ENCODE data around the gene KRTAP10-9. TPM values are rescaled to one million over a fixed set of nuclear protein-coding genes. Genes with fewer than 3 reads are reported as not detected.
A peak's percentile ranks its signal among the peaks of the same experiment; 100 is the strongest.

The KRTAP10-9 gene
- total RNA-seq, 2 experiments from 2014 or later, result not detected

DNA sequence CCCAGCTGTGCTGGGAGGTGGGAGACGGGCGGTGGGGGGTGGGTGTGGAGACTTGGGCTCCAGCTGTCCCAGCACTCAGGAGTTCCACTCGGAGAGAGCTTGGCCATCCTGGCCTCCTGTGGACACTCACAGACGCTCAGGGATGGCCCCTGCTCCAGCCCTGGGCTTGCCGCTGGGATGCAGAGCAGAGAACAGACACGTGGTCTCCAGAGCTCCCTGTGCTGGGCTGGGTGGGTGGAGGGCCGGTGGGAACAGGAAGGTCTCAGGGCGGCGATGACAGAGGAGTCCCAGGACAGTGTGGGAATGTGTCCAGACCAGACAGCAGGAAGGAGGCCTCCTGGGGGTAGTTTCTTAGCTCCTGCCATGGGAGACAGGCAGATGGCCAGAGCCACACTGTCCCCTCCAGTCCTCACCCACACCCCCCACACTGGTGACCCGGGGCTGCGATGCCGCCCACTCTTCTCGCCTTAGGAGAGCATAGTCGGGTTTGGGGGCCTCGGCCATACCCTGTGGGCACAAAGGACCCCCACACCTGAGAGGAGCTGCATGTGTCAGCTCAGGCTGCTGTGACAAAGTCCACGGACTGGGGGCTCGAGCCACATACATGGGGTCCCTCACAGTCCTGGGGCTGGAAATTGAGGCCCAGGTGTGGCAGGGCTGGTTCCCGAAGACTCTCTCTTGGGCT, 2.0 kb downstream of the KRTAP10-9 start:
- Mint-ChIP-seq H3K27me3 (no peaks in the 10 kb centered on the region), H3K36me3 (ENCODE audit: low read depth) (peaks cover 31% of the 10 kb centered on the region), H3K4me3 (no peak overlapping the region), H3K27ac (no peak overlapping the region), H3K9me3 (peaks cover 22% of the 10 kb centered on the region), H3K4me1 (ENCODE audit: low read depth) (peaks cover 25% of the 10 kb centered on the region)
- Histone ChIP-seq H3K9me3 (ENCODE audit: control insufficient read depth in 1 of 2, insufficient read depth in 1 of 2, low read length in 2 of 2) (peaks cover 42 to 45% of the 10 kb centered on the region in 2 experiments), H3K4me1 (ENCODE audit: insufficient read depth, low read length) (peaks cover 47% of the 10 kb centered on the region), H3K4me3 (ENCODE audit: low read length) (no peak overlapping the region), H3K27ac (ENCODE audit: low read depth in 1 of 2, low read length in 2 of 2) (no peak overlapping the region), H3K27me3 (ENCODE audit: control insufficient read depth in 1 of 2, insufficient read depth in 2 of 2, low read length in 2 of 2) (no peaks in the 10 kb centered on the region), H3K36me3 (ENCODE audit: insufficient read depth, low read length) (no peaks in the 10 kb centered on the region)
- TF ChIP-seq, protein P1, sequence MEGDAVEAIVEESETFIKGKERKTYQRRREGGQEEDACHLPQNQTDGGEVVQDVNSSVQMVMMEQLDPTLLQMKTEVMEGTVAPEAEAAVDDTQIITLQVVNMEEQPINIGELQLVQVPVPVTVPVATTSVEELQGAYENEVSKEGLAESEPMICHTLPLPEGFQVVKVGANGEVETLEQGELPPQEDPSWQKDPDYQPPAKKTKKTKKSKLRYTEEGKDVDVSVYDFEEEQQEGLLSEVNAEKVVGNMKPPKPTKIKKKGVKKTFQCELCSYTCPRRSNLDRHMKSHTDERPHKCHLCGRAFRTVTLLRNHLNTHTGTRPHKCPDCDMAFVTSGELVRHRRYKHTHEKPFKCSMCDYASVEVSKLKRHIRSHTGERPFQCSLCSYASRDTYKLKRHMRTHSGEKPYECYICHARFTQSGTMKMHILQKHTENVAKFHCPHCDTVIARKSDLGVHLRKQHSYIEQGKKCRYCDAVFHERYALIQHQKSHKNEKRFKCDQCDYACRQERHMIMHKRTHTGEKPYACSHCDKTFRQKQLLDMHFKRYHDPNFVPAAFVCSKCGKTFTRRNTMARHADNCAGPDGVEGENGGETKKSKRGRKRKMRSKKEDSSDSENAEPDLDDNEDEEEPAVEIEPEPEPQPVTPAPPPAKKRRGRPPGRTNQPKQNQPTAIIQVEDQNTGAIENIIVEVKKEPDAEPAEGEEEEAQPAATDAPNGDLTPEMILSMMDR (IDR thresholded peaks at IDR 0.05), result no peak
- no peak for ATAC-seq (ENCODE audit: poor library complexity)
- CTCF ChIA-PET, result no interaction called here
- intact Hi-C loops (cut with DNase I, micrococcal nuclease), result no loop called here
- POLR2A ChIA-PET, result interaction anchor here (1.1 to 2.2 kb wide), 2 partner anchors 10 to 28 kb away, joined by 3 to 8 read pairs; no protein-coding TSS in a partner anchor
- no peak for DNase-seq

DNA sequence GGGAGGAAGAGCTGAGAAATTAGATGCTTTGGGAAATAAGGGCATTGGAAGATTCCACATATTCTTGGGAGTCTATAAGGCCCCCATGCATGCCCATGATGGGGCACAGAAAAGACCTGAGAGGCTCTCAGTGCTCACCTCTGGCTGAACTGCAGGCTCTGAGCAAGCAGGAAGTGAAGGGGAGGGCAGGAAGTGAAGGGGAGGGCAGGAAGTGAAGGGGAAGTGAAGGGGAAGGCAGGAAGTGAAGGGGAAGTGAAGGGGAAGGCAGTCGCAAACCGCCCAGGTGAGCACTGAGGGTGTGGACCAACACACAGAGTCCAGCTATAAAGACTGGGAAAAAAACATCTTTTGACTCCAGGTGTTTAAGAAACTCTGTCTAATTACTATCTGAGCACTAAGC, 3.5 kb downstream of the KRTAP10-9 start:
- Histone ChIP-seq H3K27me3 (ENCODE audit: control insufficient read depth in 1 of 2, insufficient read depth in 2 of 2, low read length in 2 of 2) (no peaks in the 10 kb centered on the region), H3K4me1 (ENCODE audit: insufficient read depth, low read length) (peaks cover 46% of the 10 kb centered on the region)
- H3K4me1 Mint-ChIP-seq (ENCODE audit: low read depth), result peaks cover 25% of the 10 kb centered on the region

DNA sequence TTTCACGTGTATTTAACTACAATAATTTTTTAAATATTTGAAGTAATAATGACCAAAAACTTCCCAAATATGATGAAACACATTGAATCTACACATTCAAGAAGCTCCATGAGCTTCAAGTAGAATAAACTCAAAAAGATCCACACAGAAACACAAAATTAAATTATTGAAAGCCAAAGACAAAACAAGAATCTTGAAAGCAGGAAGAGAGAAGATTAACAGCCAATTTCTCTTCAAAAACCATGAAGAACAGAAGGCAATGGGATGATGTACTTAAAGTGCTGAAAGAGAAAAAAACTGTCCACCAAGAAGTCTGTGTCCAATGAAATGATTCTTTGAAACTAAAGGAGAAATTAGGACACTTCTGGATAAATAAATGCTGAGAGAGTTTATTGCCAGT, 5.2 kb downstream of the KRTAP10-9 start:
- ATAC-seq (ENCODE audit: poor library complexity), result no peak
- no peaks in the 10 kb centered on the region for H3K36me3 ChIP-seq (ENCODE audit: insufficient read depth, low read length)
- H3K9me3 ChIP-seq (ENCODE audit: control insufficient read depth in 1 of 2, insufficient read depth in 1 of 2, low read length in 2 of 2), result peaks cover 35 to 36% of the 10 kb centered on the region in 2 experiments
- H3K4me1 ChIP-seq (ENCODE audit: insufficient read depth, low read length), result peaks cover 30% of the 10 kb centered on the region
- intact Hi-C loops (cut with DNase I, micrococcal nuclease), result no loop called here
- TF ChIP-seq, protein P1 (IDR thresholded peaks at IDR 0.05), result no peak
- Mint-ChIP-seq H3K4me3 (no peak overlapping the region), H3K4me1 (ENCODE audit: low read depth) (peaks cover 25% of the 10 kb centered on the region), H3K27me3 (no peaks in the 10 kb centered on the region), H3K36me3 (ENCODE audit: low read depth) (peaks cover 28% of the 10 kb centered on the region), H3K9me3 (peaks cover 20% of the 10 kb centered on the region), H3K27ac (no peak overlapping the region)
- H3K27ac ChIP-seq (ENCODE audit: low read depth in 1 of 2, low read length in 2 of 2), result no peak overlapping the region
- POLR2A ChIA-PET, result no interaction called here
- no peak for DNase-seq
- no peak overlapping the region for H3K4me3 ChIP-seq (ENCODE audit: low read length)
- CTCF ChIA-PET, result no interaction called here
- no peaks in the 10 kb centered on the region for H3K27me3 ChIP-seq (ENCODE audit: control insufficient read depth in 1 of 2, insufficient read depth in 2 of 2, low read length in 2 of 2)

More for the DNA sequence above, 3.5 kb downstream of the KRTAP10-9 start:
- TF ChIP-seq, protein P1 (IDR thresholded peaks at IDR 0.05), result no peak
- Histone ChIP-seq H3K27ac (ENCODE audit: low read depth in 1 of 2, low read length in 2 of 2) (no peak overlapping the region), H3K9me3 (ENCODE audit: control insufficient read depth in 1 of 2, insufficient read depth in 1 of 2, low read length in 2 of 2) (peaks cover 36 to 38% of the 10 kb centered on the region in 2 experiments), H3K36me3 (ENCODE audit: insufficient read depth, low read length) (no peaks in the 10 kb centered on the region), H3K4me3 (ENCODE audit: low read length) (no peak overlapping the region)
- Mint-ChIP-seq H3K9me3 (peaks cover 20% of the 10 kb centered on the region), H3K36me3 (ENCODE audit: low read depth) (peaks cover 28% of the 10 kb centered on the region), H3K27me3 (no peaks in the 10 kb centered on the region), H3K27ac (peak overlapping the region; percentile 62), H3K4me3 (no peak overlapping the region)
- DNase-seq (peak in 2 of 14 experiments; percentile 18 to 53), ATAC-seq (ENCODE audit: poor library complexity) (no peak)
- CTCF ChIA-PET, result no interaction called here
- intact Hi-C loops (cut with DNase I, micrococcal nuclease), result no loop called here
- POLR2A ChIA-PET, result interaction anchor here (0.9 to 1.0 kb wide), 2 partner anchors 11 to 27 kb away, joined by 3 to 4 read pairs; partner anchors contain the start of gene KRTAP12-3
